HG03060 (cell line): ENCODE measurements around the gene STK33.

ENCODE experiments used
- ATAC-seq: cut with Tn5 transposase; IDR thresholded peaks from one replicate; pipeline ENCODE4 v1.9.1; 2021; ENCODE audit warnings: low read depth, moderate number of reproducible peaks; ENCODE audit not compliant: unreplicated experiment

Gene STK33

GRCh38 chr11:8459711-8460399, 134.2 kb downstream of the STK33 start:
- no peak for ATAC-seq

GRCh38 chr11:8442301-8442700, 151.7 kb downstream of the STK33 start:
- ATAC-seq, result no peak

- ATAC-seq, result no peak
Observed at GRCh38 chr11:8440649-8441048, 153.4 kb downstream of the STK33 start.

- no peak for ATAC-seq
Observed at GRCh38 chr11:8429483-8429882, 164.5 kb downstream of the STK33 start.

- ATAC-seq, result no peak
Observed at GRCh38 chr11:8426076-8426475, 168.0 kb downstream of the STK33 start.

- no peak for ATAC-seq
Observed at GRCh38 chr11:8415195-8415594, 178.8 kb downstream of the STK33 start.

GRCh38 chr11:8408151-8408941, 185.7 kb downstream of the STK33 start:
- ATAC-seq, result no peak

GRCh38 chr11:8403310-8403709, 190.7 kb downstream of the STK33 start:
- ATAC-seq, result no peak

- no peak for ATAC-seq
Observed at GRCh38 chr11:8392886-8393285, 201.1 kb downstream of the STK33 start.

GRCh38 chr11:8392166-8392565, 201.9 kb downstream of the STK33 start:
- no peak for ATAC-seq

GRCh38 chr11:8390851-8391612, 203.0 kb downstream of the STK33 start:
- no peak for ATAC-seq

GRCh38 chr11:8389029-8389996, 204.7 kb downstream of the STK33 start:
- ATAC-seq, result no peak

- ATAC-seq, result no peak
Observed at GRCh38 chr11:8387693-8388092, 206.3 kb downstream of the STK33 start.

- ATAC-seq, result no peak
Observed at GRCh38 chr11:8387141-8387540, 206.9 kb downstream of the STK33 start.

- no peak for ATAC-seq
Observed at GRCh38 chr11:8386134-8386864, 207.7 kb downstream of the STK33 start.

GRCh38 chr11:8384199-8384821, 209.7 kb downstream of the STK33 start:
- ATAC-seq, result no peak

GRCh38 chr11:8383627-8384026, 210.4 kb downstream of the STK33 start:
- no peak for ATAC-seq

- ATAC-seq, result no peak
Observed at GRCh38 chr11:8383227-8383626, 210.8 kb downstream of the STK33 start.

GRCh38 chr11:8382436-8383053, 211.5 kb downstream of the STK33 start:
- no peak for ATAC-seq
